NCI-H1436 (cell line): ENCODE measurements around the gene PBRM1.

Source experiments
- DNase-seq: peaks from one replicate; lab custom pipeline; 2025; lab: John Stamatoyannopoulos, UW

The PBRM1 gene

GRCh38 chr3:52670621-52671521, 14.8 kb downstream of the PBRM1 start:
- DNase-seq: no peak

- DNase-seq: no peak
These were observed 22.6 kb downstream of the PBRM1 start for GRCh38 chr3:52663098-52663497.

- DNase-seq: no peak
These were observed 25.7 kb downstream of the PBRM1 start for GRCh38 chr3:52660046-52660445.

GRCh38 chr3:52655895-52656294, 29.8 kb downstream of the PBRM1 start:
- DNase-seq: no peak

- DNase-seq: no peak
These were observed 34.1 kb downstream of the PBRM1 start for GRCh38 chr3:52651592-52651991.

GRCh38 chr3:52650439-52650838, 35.3 kb downstream of the PBRM1 start:
- no peak for DNase-seq

GRCh38 chr3:52649461-52650210, 36.1 kb downstream of the PBRM1 start:
- no peak for DNase-seq

- DNase-seq: no peak
These were observed 40.2 kb downstream of the PBRM1 start for GRCh38 chr3:52645549-52645948.

GRCh38 chr3:52636673-52637072, 49.0 kb downstream of the PBRM1 start:
- peak; percentile 58 for DNase-seq

- no peak for DNase-seq
These were observed 51.9 kb downstream of the PBRM1 start for GRCh38 chr3:52633786-52634185.

GRCh38 chr3:52625041-52625440, 60.7 kb downstream of the PBRM1 start:
- DNase-seq: no peak

- DNase-seq: no peak
These were observed 62.4 kb downstream of the PBRM1 start for GRCh38 chr3:52623234-52623792.

GRCh38 chr3:52620580-52620979, 65.1 kb downstream of the PBRM1 start:
- DNase-seq: no peak

- no peak for DNase-seq
These were observed 70.5 kb downstream of the PBRM1 start for GRCh38 chr3:52615166-52615565.

- DNase-seq: no peak
These were observed 71.0 kb downstream of the PBRM1 start for GRCh38 chr3:52614689-52615088.

- DNase-seq: no peak
These were observed 76.3 kb downstream of the PBRM1 start for GRCh38 chr3:52609316-52609815.

GRCh38 chr3:52608337-52608736, 77.4 kb downstream of the PBRM1 start:
- no peak for DNase-seq

- DNase-seq: peak; percentile 33
These were observed 79.2 kb downstream of the PBRM1 start for GRCh38 chr3:52606373-52607085.

GRCh38 chr3:52600258-52600657, 85.5 kb downstream of the PBRM1 start:
- no peak for DNase-seq

GRCh38 chr3:52596658-52597265, 89.0 kb downstream of the PBRM1 start:
- DNase-seq: no peak

- no peak for DNase-seq
These were observed 92.6 kb downstream of the PBRM1 start for GRCh38 chr3:52593103-52593502.
